HepG2 (cell line): Measurements from ENCODE around the gene GBE1. TPM values are rescaled to one million over a fixed set of nuclear protein-coding genes. Genes with fewer than 3 reads are reported as not detected.

Source experiments
- BRCA1 ChIP-seq: sonication (generic); formaldehyde crosslinking; IDR thresholded peaks from 2 replicates; pipeline ENCODE4 v1.4.0; 2020; ENCODE audit warnings: missing genetic modification reagents
- DNMT1 ChIP-seq: sonication (generic); formaldehyde crosslinking; IDR thresholded peaks from 2 replicates; pipeline ENCODE4 v1.5.1; 2020; ENCODE audit warnings: mild to moderate bottlenecking, missing genetic modification reagents
- ESRRA ChIP-seq: sonication (generic); formaldehyde crosslinking; IDR thresholded peaks from 2 replicates; pipeline ENCODE4 v1.5.1; 2020; ENCODE audit warnings: mild to moderate bottlenecking, low read depth, missing genetic modification reagents
- IKZF1 ChIP-seq: fragments of 450-650 bp; IDR thresholded peaks from 2 replicates; pipeline ENCODE4 v1.7.1; 2016
- PHF5A ChIP-seq: IDR thresholded peaks from one replicate; pipeline ENCODE4 v1.6.1; 2018; ENCODE audit warnings: low read depth, missing genetic modification reagents; ENCODE audit not compliant: unreplicated experiment
- ZFY ChIP-seq: sonication (generic); formaldehyde crosslinking; IDR thresholded peaks from 2 replicates; pipeline ENCODE4 v1.4.0; 2020; ENCODE audit warnings: missing genetic modification reagents
- ZNF20 ChIP-seq: sonication (generic); formaldehyde crosslinking; IDR thresholded peaks from 2 replicates; pipeline ENCODE4 v1.4.0; 2020; ENCODE audit warnings: mild to moderate bottlenecking, moderate library complexity, missing genetic modification reagents
- ZNF235 ChIP-seq: sonication (generic); formaldehyde crosslinking; IDR thresholded peaks from 2 replicates; pipeline ENCODE4 v1.8.1; 2023; ENCODE audit warnings: mild to moderate bottlenecking, missing genetic modification reagents, borderline replicate concordance
- ZNF451 ChIP-seq: sonication (generic); formaldehyde crosslinking; IDR thresholded peaks from 2 replicates; pipeline ENCODE4 v1.5.0; 2020; ENCODE audit warnings: mild to moderate bottlenecking, missing genetic modification reagents
- polyA plus RNA-seq, 8 experiments: library from polyadenylated mRNA; depleted of rRNA in 3 of 8; stranded (reverse) in 7 of 8; unstranded in 1 of 8; fragments of >200 nt; fragmentation: Illumina TruSeq in 4 of 8; extraction: Trizol in 4 of 8; gene quantifications; 2 replicates each; pipeline versions ENCODE4 v1.2.1 to v1.2.3, GENCODE V29; 2011 to 2016; ENCODE audit warnings: low read depth in 4 of 8, missing spikeins in 1 of 8, mixed read lengths in 1 of 8; ENCODE audit not compliant: insufficient read depth in 1 of 8
- total RNA-seq, 5 experiments: library from RNA; depleted of rRNA; stranded (reverse); fragments of >200 nt; fragmentation: Illumina TruSeq; extraction: Trizol; gene quantifications; 2 replicates each; pipeline ENCODE4 v1.2.3, GENCODE V29; 2016; ENCODE audit warnings: low read depth in 1 of 5
- TF ChIP-seq, protein P1 (sequence below): sonication (generic); formaldehyde crosslinking; IDR thresholded peaks from 2 replicates; pipeline ENCODE4 v1.8.0; 2023; ENCODE audit warnings: mild to moderate bottlenecking, missing genetic modification reagents
- TF ChIP-seq, protein P2 (sequence below): sonication (generic); formaldehyde crosslinking; IDR thresholded peaks from 2 replicates; pipeline ENCODE4 v1.4.0; 2020; ENCODE audit warnings: missing genetic modification reagents
- TF ChIP-seq, protein P3 (sequence below): sonication (generic); formaldehyde crosslinking; IDR thresholded peaks from 2 replicates; pipeline ENCODE4 v1.4.0; 2020; ENCODE audit warnings: missing genetic modification reagents
- TF ChIP-seq, protein P4 (sequence below): sonication (generic); formaldehyde crosslinking; IDR thresholded peaks from 2 replicates; pipeline ENCODE4 v1.4.0; 2020; ENCODE audit warnings: missing genetic modification reagents
- TF ChIP-seq, protein P5 (sequence below): IDR thresholded peaks from 2 replicates; pipeline ENCODE4 v1.6.1; 2016; ENCODE audit warnings: mild to moderate bottlenecking
- TF ChIP-seq, protein P6 (sequence below): sonication (generic); formaldehyde crosslinking; IDR thresholded peaks from 2 replicates; pipeline ENCODE4 v1.5.1; 2020; ENCODE audit warnings: mild to moderate bottlenecking, missing genetic modification reagents, moderate library complexity
- TF ChIP-seq, protein P7 (sequence below): sonication (generic); IDR thresholded peaks from 2 replicates; pipeline ENCODE4 v1.6.1; 2016; ENCODE audit warnings: low read depth, borderline replicate concordance
- TF ChIP-seq, protein P8 (sequence below): sonication (generic); formaldehyde crosslinking; conservative IDR thresholded peaks from 2 replicates; pipeline ENCODE4 v1.4.0; 2020; ENCODE audit warnings: missing genetic modification reagents

The GBE1 gene
- total and polyA plus RNA-seq, 2 of the 13 experiments (the other 11 are each of a cell fraction or from before 2014, with no cell fraction given), result 22.9 to 36.1 TPM

DNA sequence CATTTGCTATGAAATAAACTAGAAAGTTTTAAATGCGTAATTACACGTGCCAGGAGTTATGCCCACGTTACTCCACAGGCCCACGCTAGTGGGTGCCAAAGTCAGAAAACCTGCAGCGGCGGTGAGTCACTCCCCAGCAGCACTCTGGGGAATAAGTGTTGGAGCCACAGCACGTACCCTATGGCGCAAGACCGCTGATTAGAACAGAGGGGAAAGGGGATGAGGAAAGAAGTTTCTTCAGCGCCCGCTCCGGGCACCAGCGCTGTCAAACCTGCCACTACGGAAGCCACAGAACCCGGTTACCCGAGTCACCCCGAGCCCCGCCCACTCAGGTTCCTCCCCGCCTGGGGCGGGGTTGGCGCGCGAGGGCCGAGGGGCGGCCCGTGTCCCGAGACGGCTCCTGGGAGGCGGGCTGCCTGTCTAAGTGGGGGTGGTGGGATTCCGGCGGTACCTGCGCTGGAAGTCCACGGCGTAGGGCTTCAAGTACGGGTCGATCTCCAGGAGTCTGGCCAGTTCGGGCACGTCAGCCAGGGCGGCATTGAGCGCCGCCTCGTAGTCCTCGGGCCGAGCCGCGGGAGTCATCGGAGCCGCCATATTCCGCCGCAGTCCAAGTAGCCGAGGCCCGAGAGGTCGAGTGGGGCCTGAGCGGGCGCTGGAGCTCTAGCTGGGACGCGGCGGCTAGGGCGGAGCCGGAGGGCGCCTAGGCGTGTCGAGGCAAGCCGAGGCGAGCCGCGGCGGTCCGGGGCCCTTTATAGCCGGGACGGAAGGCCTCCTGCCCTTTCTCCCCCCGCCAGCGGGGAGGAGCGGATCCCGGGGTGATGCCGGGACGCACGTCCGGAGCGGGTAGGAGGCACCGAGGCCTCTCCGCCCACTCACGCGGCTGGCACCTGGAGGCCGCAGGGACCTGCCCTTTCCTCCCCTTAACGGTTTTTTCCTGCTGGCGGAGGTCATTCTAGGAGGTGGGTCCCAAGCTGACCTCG is at the start of gene GBE1 (continued):
- TF ChIP-seq, protein P1, sequence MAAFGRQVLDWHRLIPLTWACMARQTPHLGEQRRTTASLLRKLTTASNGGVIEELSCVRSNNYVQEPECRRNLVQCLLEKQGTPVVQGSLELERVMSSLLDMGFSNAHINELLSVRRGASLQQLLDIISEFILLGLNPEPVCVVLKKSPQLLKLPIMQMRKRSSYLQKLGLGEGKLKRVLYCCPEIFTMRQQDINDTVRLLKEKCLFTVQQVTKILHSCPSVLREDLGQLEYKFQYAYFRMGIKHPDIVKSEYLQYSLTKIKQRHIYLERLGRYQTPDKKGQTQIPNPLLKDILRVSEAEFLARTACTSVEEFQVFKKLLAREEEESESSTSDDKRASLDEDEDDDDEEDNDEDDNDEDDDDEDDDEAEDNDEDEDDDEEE (CRISPR knock-in tag), result no peak
- TF ChIP-seq BRCA1 (CRISPR knock-in tag) (peak; percentile 92), IKZF1 (no peak), ZNF20 (CRISPR knock-in tag) (peak; percentile 69; the same call in 1 of the 2 replicates), ESRRA (peak; percentile 92), PHF5A (no peak), ZFY (CRISPR knock-in tag) (peak; percentile 99), ZNF451 (CRISPR knock-in tag) (peak; percentile 44; the same call in 1 of the 2 replicates), DNMT1 (CRISPR knock-in tag) (peak; percentile 86), ZNF235 (peak; percentile 95)
- TF ChIP-seq, protein P2, sequence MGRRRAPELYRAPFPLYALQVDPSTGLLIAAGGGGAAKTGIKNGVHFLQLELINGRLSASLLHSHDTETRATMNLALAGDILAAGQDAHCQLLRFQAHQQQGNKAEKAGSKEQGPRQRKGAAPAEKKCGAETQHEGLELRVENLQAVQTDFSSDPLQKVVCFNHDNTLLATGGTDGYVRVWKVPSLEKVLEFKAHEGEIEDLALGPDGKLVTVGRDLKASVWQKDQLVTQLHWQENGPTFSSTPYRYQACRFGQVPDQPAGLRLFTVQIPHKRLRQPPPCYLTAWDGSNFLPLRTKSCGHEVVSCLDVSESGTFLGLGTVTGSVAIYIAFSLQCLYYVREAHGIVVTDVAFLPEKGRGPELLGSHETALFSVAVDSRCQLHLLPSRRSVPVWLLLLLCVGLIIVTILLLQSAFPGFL (CRISPR knock-in tag), result no peak
- TF ChIP-seq, protein P3, sequence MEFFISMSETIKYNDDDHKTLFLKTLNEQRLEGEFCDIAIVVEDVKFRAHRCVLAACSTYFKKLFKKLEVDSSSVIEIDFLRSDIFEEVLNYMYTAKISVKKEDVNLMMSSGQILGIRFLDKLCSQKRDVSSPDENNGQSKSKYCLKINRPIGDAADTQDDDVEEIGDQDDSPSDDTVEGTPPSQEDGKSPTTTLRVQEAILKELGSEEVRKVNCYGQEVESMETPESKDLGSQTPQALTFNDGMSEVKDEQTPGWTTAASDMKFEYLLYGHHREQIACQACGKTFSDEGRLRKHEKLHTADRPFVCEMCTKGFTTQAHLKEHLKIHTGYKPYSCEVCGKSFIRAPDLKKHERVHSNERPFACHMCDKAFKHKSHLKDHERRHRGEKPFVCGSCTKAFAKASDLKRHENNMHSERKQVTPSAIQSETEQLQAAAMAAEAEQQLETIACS (CRISPR knock-in tag), result 0 out of 2 replicates have a peak, but pooled peaks have one; percentile 34
- TF ChIP-seq, protein P4, sequence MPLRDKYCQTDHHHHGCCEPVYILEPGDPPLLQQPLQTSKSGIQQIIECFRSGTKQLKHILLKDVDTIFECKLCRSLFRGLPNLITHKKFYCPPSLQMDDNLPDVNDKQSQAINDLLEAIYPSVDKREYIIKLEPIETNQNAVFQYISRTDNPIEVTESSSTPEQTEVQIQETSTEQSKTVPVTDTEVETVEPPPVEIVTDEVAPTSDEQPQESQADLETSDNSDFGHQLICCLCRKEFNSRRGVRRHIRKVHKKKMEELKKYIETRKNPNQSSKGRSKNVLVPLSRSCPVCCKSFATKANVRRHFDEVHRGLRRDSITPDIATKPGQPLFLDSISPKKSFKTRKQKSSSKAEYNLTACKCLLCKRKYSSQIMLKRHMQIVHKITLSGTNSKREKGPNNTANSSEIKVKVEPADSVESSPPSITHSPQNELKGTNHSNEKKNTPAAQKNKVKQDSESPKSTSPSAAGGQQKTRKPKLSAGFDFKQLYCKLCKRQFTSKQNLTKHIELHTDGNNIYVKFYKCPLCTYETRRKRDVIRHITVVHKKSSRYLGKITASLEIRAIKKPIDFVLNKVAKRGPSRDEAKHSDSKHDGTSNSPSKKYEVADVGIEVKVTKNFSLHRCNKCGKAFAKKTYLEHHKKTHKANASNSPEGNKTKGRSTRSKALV (CRISPR knock-in tag), result peak; percentile 92
- TF ChIP-seq, protein P5, sequence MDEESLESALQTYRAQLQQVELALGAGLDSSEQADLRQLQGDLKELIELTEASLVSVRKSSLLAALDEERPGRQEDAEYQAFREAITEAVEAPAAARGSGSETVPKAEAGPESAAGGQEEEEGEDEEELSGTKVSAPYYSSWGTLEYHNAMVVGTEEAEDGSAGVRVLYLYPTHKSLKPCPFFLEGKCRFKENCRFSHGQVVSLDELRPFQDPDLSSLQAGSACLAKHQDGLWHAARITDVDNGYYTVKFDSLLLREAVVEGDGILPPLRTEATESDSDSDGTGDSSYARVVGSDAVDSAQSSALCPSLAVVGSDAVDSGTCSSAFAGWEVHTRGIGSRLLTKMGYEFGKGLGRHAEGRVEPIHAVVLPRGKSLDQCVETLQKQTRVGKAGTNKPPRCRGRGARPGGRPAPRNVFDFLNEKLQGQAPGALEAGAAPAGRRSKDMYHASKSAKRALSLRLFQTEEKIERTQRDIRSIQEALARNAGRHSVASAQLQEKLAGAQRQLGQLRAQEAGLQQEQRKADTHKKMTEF, result peak; percentile 96
- TF ChIP-seq, protein P6, sequence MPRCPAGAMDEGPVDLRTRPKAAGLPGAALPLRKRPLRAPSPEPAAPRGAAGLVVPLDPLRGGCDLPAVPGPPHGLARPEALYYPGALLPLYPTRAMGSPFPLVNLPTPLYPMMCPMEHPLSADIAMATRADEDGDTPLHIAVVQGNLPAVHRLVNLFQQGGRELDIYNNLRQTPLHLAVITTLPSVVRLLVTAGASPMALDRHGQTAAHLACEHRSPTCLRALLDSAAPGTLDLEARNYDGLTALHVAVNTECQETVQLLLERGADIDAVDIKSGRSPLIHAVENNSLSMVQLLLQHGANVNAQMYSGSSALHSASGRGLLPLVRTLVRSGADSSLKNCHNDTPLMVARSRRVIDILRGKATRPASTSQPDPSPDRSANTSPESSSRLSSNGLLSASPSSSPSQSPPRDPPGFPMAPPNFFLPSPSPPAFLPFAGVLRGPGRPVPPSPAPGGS (CRISPR knock-in tag), result peak; percentile 69; the same call in 1 of the 2 replicates
- TF ChIP-seq, protein P7, sequence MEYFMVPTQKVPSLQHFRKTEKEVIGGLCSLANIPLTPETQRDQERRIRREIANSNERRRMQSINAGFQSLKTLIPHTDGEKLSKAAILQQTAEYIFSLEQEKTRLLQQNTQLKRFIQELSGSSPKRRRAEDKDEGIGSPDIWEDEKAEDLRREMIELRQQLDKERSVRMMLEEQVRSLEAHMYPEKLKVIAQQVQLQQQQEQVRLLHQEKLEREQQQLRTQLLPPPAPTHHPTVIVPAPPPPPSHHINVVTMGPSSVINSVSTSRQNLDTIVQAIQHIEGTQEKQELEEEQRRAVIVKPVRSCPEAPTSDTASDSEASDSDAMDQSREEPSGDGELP, result peak; percentile 36; the same call in 1 of the 2 replicates
- TF ChIP-seq, protein P8, sequence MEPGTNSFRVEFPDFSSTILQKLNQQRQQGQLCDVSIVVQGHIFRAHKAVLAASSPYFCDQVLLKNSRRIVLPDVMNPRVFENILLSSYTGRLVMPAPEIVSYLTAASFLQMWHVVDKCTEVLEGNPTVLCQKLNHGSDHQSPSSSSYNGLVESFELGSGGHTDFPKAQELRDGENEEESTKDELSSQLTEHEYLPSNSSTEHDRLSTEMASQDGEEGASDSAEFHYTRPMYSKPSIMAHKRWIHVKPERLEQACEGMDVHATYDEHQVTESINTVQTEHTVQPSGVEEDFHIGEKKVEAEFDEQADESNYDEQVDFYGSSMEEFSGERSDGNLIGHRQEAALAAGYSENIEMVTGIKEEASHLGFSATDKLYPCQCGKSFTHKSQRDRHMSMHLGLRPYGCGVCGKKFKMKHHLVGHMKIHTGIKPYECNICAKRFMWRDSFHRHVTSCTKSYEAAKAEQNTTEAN (CRISPR knock-in tag), result peak; percentile 71; the same call in 1 of the 2 replicates
